HG02840 (cell line): ENCODE measurements around the gene ZNF385C.

ENCODE experiments used
- ATAC-seq: cut with Tn5 transposase; IDR thresholded peaks from one replicate; pipeline ENCODE4 v1.9.1; 2021; ENCODE audit warnings: mild to moderate bottlenecking, moderate library complexity, moderate number of reproducible peaks; ENCODE audit not compliant: unreplicated experiment, low FRiP score

The ZNF385C gene

GRCh38 chr17:42087042-42087701, 11.1 kb downstream of the ZNF385C start:
- ATAC-seq: no peak

DNA sequence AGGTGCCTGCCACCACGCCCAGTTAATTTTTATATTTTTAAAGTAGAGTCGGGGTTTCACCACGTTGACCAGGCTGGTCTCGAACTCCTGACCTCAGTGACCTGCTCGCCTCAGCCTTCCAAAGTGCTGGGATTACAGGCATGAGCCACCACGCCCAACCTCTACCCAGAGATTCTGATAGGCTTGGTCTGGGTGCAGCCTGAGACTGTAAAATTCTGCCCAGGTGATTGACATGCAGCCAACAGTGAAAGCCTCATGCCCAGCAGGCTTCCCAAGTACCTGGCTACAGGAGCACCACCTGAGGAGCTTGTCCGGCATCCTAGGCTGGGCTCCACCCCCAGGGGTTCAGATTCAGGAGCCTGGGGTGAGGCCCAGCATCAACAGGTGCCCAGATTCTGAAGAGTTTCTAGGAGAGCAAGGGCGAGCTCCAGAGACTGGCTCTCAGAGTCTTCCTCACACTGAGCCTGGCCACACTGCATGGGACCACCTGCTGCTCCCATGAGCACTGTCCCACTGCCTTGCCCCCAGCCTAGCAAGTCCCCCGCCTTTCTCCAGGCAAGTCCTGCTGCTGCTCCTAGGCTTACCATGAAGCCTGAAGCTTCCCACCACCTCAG, 16.6 kb downstream of the ZNF385C start:
- no peak for ATAC-seq

GRCh38 chr17:42079541-42079940, 18.7 kb downstream of the ZNF385C start:
- no peak for ATAC-seq

GRCh38 chr17:42078396-42079043, 19.8 kb downstream of the ZNF385C start:
- ATAC-seq: no peak

DNA sequence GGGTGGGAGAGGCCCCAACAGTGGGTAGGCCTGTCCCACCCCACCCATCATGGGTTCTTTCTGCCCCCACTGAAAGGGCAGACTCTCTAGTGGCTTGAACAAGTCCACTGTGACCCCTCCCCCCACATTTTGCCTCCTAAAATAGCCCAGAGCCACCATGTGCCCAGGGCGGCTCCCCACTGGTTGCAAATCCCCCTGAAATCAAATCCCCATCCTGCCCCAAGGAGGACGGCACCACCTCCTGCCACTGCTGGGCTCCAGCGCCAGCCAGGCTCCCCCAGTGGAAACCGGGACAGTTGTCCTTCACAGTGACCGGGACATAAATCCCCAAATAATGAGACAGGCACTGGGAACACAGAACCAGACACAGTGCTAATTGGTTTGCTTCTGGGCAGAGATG, 20.5 kb downstream of the ZNF385C start:
- no peak for ATAC-seq

GRCh38 chr17:42076797-42077559, 21.3 kb downstream of the ZNF385C start:
- no peak for ATAC-seq

- ATAC-seq: no peak
These were observed 22.5 kb downstream of the ZNF385C start for GRCh38 chr17:42075789-42076188.

- no peak for ATAC-seq
These were observed 25.7 kb downstream of the ZNF385C start for GRCh38 chr17:42072323-42073187.

DNA sequence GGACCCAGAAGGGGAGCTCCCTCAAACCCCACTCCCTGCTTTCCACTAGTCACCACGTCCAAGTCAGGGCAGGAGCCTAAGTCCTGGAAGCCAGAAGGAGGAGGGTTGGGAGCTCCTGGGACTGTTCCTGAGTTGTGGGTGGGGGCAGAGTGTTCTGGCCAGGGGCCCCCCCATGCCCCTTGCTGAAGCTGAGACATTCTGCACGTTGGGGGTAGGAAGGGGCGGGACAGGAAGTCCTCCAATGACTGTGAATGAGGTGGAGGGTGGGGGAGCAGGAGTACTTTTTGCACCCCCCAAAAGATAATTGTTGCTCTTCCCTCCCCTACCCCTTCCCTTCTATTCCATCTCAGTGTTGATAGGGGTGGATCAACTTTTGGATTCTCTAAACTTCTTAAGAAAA, 26.5 kb downstream of the ZNF385C start:
- ATAC-seq: no peak

GRCh38 chr17:42068979-42069378, 29.3 kb downstream of the ZNF385C start:
- no peak for ATAC-seq

- no peak for ATAC-seq
These were observed 30.7 kb downstream of the ZNF385C start for GRCh38 chr17:42067371-42068091.

DNA sequence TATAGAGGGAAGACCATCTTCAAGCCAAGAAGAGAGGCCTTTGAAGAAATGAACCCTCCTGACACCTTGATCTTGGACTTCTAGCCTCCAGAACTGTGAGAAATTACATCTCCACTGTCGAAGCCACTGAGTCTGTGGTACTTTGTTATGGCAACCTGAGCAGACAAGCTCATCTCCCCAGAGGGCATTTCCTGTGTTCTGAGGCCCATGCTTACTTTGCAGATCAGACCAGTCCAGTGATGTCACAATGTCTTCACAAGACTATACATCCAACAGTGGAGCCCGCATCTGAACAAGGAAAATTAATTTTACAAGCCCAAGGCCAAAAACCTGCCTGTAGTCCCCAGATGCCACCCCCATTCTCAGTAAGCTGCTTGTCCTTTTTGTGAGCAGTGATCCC, 33.1 kb downstream of the ZNF385C start:
- no peak for ATAC-seq

DNA sequence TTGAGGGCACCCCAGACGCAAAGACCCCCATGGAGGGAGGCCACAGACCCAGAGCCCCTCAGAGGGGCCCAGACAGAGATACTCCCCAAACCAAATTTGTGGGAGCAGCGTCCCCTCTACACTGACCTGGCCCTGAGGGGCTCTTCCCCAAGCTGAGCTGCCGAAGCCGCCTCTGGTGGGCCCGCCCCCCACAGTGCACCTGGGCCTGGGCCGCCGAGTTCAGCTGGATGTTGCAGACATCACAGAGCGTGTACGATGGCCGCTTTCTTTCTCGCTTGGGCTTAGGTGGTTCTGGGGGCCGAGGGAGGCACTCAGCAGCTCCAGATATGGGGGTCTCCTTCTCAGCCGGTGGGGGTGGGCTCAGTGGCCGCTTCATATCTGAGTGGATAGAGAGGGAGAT, 35.6 kb downstream of the ZNF385C start:
- ATAC-seq: no peak

GRCh38 chr17:42061646-42062487, 36.4 kb downstream of the ZNF385C start:
- no peak for ATAC-seq

- ATAC-seq: no peak
These were observed 38.0 kb downstream of the ZNF385C start for GRCh38 chr17:42060231-42060630.

- ATAC-seq: no peak
These were observed 38.5 kb downstream of the ZNF385C start for GRCh38 chr17:42059815-42060214.

DNA sequence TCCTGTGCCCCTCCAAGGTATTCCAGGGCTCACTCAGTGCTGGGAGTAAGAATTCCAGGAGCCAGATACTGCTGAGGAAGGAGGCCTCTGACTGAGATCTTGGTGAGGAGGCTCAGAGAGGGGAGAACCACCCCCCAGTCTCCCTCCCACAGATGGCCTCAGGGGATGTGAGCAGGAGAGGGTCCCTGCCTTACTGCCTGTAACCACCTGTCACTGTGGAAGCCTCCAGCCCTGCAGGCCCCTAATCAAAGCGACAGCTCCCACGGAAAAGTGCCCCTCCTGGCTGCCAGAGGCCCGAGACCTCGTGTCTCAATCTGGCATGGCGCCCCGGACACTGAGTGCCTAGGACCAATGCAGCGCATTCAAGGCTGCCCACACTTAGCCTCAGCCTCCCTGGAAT, 40.2 kb downstream of the ZNF385C start:
- ATAC-seq: no peak

DNA sequence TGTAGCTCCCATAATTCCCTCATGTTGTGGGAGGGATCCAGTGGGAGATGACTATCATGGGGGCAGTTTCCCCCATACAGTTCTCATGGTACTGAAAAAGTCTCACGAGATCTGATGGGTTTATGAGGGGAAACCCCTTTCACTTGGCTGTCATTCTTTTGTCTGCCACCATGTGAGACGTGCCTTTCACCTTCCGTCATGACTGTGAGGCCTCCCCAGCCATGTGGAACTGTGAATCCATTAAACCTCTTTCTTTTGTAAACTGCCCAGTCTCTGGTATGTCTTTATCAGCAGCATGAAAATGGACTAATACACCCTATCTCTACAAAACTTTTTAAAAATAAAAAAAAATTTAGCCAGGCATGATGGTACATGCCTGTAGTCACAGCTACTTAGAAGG, 41.6 kb downstream of the ZNF385C start:
- ATAC-seq: no peak

DNA sequence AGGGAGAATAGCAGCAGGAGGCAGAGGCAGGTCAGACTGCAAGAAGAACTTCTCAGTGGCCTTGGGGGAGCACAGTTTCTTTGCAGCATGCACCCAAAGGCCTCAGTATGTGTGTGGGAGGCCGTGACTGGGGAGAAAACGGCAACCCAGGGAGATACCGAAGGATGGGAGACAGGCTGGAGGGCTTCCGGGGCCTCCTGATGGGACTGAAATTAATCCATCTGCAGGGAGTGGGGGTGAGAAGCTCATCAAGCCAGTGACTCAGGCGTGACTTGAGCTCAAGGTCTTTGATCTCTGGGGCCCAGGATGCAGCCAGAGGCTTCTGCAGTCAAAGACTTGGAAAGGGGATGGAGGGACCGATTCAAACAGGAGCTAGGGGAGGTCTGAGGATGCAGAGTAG, 42.8 kb downstream of the ZNF385C start:
- ATAC-seq: no peak
